ENCODE measurements around the gene MIP. TPM values are rescaled to one million over a fixed set of nuclear protein-coding genes. Genes with fewer than 3 reads are reported as not detected.

The MIP gene
- total RNA-seq, 1 experiment from 2014 or later: not detected

- no peak for TF ChIP-seq CTCF (IDR thresholded peaks at IDR 0.05; ENCODE audit: unreplicated experiment)
- no peak overlapping the region for H3K4me3 Mint-ChIP-seq (ENCODE audit: low read depth, unreplicated experiment)
- peaks cover 45% of the 10 kb centered on the region for H3K27me3 Mint-ChIP-seq (ENCODE audit: unreplicated experiment)
- BruUV-seq (replicated peaks): no TSS peak
- peaks cover 18% of the 10 kb centered on the region for H3K4me1 Mint-ChIP-seq (ENCODE audit: low read depth, unreplicated experiment)
- H3K36me3 Mint-ChIP-seq (ENCODE audit: insufficient read depth, unreplicated experiment): peaks cover 22% of the 10 kb centered on the region
- no peak overlapping the region for H3K27ac Mint-ChIP-seq (ENCODE audit: unreplicated experiment)
- intact Hi-C loops (cut with micrococcal nuclease; ENCODE audit: unreplicated experiment): no loop called here
- H3K9me3 Mint-ChIP-seq (ENCODE audit: low read depth, unreplicated experiment): peaks cover 3% of the 10 kb centered on the region
- no peak for DNase-seq
- CTCF ChIA-PET: interaction anchor here (0.6 kb wide), 1 partner anchor 161 kb away, joined by 6 read pairs; no protein-coding TSS in a partner anchor
Measured at GRCh38 chr12:56490360-56490759, 35.9 kb upstream of the MIP start.

- intact Hi-C loops (cut with micrococcal nuclease; ENCODE audit: unreplicated experiment): no loop called here
- Mint-ChIP-seq H3K27me3 (ENCODE audit: unreplicated experiment) (peaks cover 45% of the 10 kb centered on the region), H3K27ac (ENCODE audit: unreplicated experiment) (peak within 1 kb of the TSS; percentile 83), H3K9me3 (ENCODE audit: low read depth, unreplicated experiment) (peaks cover 3% of the 10 kb centered on the region), H3K36me3 (ENCODE audit: insufficient read depth, unreplicated experiment) (peaks cover 22% of the 10 kb centered on the region), H3K4me3 (ENCODE audit: low read depth, unreplicated experiment) (peak within 1 kb of the TSS; percentile 98), H3K4me1 (ENCODE audit: low read depth, unreplicated experiment) (peaks cover 18% of the 10 kb centered on the region)
- peak; percentile 82 for DNase-seq
- TF ChIP-seq CTCF (IDR thresholded peaks at IDR 0.05; ENCODE audit: unreplicated experiment): no peak
- BruUV-seq (replicated peaks): no TSS peak
- CTCF ChIA-PET: interaction anchor here (0.6 to 1.3 kb wide), 6 partner anchors 8 to 264 kb away, joined by 3 to 6 read pairs (median 3); partner anchors contain the start of genes COQ10A and NABP2
Measured at GRCh38 chr12:56488041-56488955, 33.8 kb upstream of the MIP start, which contains the start of gene GLS2. Gene GLS2, minus strand, starts transcription at chr12:56488161. Its CDS starts 43 bp downstream, at chr12:56488118.

- DNase-seq: peak; percentile 58
- Mint-ChIP-seq H3K27ac (ENCODE audit: unreplicated experiment) (peak overlapping the region; percentile 83), H3K4me1 (ENCODE audit: low read depth, unreplicated experiment) (peaks cover 18% of the 10 kb centered on the region)
Measured at GRCh38 chr12:56487448-56488040, 33.1 kb upstream of the MIP start.

More at GRCh38 chr12:56487448-56488040, 33.1 kb upstream of the MIP start:
- CTCF ChIA-PET: interaction anchor here (0.7 to 1.3 kb wide), 5 partner anchors 9 to 263 kb away, joined by 3 to 4 read pairs (median 3); partner anchors contain the start of genes COQ10A and NABP2
- peaks cover 3% of the 10 kb centered on the region for H3K9me3 Mint-ChIP-seq (ENCODE audit: low read depth, unreplicated experiment)
- H3K36me3 Mint-ChIP-seq (ENCODE audit: insufficient read depth, unreplicated experiment): peaks cover 22% of the 10 kb centered on the region
- H3K27me3 Mint-ChIP-seq (ENCODE audit: unreplicated experiment): peaks cover 45% of the 10 kb centered on the region
- peak overlapping the region; percentile 98 for H3K4me3 Mint-ChIP-seq (ENCODE audit: low read depth, unreplicated experiment)
- no peak for TF ChIP-seq CTCF (IDR thresholded peaks at IDR 0.05; ENCODE audit: unreplicated experiment)
- BruUV-seq (replicated peaks): no TSS peak
- intact Hi-C loops (cut with micrococcal nuclease; ENCODE audit: unreplicated experiment): no loop called here

All from Calu3 (cell line).